GM21723 (cell line): ENCODE results near the gene ERAL1.
"Not testable (repeated sequence)": the region's sequence is repeated elsewhere in the genome, so short reads cannot be mapped to it uniquely, and the experiment has no call there.

Experiments used
- ATAC-seq: cut with Tn5 transposase; IDR thresholded peaks from one replicate; pipeline ENCODE4 v1.9.1; 2021; ENCODE audit warnings: mild to moderate bottlenecking, moderate library complexity; ENCODE audit not compliant: unreplicated experiment

The ERAL1 gene

DNA sequence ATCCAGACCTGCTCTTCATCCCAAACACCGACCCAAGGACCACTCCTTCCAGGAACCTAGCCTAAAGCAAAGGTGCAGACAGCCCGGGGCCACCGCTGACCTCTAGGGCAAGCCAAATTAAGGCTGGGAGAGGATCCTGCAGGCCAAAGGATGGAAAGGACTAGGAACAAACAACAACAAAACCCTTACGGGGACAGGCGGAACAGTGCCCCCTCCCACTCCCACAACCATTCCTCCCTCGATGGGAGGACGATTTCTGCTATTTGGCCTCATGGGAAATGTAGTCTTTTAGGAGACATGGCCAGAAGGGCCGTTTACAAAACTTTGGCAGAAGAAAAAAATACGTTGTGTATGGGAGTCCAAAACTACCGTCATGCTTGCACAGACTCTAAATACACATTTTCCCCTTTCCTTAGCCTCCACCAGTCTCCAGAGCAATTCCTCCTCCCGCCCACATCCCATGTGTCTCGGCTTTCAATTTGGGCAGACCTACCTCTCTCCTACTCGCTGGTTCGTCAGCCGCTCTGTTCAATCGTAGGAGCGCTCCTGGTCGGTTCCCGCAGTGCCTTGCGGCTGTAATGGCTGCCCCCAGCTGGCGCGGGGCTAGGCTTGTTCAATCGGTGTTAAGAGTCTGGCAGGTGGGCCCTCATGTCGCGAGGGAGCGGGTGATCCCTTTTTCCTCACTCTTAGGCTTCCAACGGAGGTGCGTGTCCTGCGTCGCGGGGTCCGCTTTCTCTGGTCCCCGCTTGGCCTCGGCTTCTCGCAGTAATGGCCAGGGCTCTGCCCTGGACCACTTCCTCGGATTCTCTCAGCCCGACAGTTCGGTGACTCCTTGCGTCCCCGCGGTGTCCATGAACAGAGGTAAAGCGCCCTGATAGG, at the start of gene ERAL1:
Gene ERAL1 (plus strand): TSS at position 560 of the 879 bp plus-strand sequence. CDS start 19 bp downstream, at position 579.
- peak; percentile 94 for ATAC-seq

GRCh38 chr17:28807925-28808634, 46.7 kb upstream of the ERAL1 start:
- ATAC-seq = no peak

DNA sequence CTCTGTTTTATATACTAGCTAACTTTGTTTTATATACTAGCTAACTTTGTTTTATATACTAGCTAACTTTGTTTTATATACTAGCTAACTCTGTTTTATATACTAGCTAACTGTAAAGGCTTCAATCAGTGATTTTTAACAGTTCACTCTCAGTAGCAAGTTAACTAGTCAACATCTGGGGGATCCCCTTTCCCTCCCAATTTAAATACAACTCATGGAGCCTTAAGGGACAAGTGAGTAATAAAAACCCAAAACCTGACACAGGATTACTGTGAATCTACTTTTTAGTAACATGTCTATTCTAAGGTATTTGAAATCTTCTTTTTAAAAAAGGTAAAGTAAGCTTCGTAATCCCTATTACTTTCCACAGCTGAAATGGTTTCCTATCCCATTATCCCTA, 44.4 kb upstream of the ERAL1 start:
- no peak for ATAC-seq

GRCh38 chr17:28811651-28812090, 43.1 kb upstream of the ERAL1 start:
- ATAC-seq = peak; percentile 11

- peak; percentile 95 for ATAC-seq
Observed at GRCh38 chr17:28812091-28812747, 42.6 kb upstream of the ERAL1 start.

DNA sequence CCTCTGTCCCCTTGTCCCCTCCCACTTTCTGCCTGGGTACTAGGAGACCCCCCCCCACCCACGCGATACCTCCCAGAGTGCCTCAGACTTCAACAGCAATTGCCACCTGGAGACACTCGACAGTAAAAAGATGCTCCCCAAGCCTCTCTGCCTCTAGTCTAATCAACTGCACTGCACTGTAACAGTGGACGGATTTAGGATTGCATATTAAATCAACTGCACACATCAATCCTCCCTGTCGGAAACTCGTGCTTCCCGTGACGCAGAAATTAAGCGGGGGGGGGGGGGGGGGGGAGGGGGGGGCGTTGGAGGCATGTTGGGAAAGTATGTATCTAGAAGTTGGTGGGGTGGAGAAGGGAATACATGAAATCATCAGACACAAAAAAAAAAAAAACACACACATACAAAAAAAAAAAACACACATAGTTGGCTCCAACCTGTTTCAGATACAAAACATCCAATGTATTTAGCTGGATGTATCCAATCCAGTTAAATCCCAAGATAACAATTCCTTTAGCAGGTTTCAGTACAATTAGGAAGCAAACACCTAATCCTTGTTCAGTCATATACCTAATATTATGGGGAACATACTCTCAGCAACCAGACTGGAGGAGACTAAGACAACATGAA, 42.0 kb upstream of the ERAL1 start:
- ATAC-seq = no peak

GRCh38 chr17:28816540-28816939, 38.3 kb upstream of the ERAL1 start:
- ATAC-seq = no peak

DNA sequence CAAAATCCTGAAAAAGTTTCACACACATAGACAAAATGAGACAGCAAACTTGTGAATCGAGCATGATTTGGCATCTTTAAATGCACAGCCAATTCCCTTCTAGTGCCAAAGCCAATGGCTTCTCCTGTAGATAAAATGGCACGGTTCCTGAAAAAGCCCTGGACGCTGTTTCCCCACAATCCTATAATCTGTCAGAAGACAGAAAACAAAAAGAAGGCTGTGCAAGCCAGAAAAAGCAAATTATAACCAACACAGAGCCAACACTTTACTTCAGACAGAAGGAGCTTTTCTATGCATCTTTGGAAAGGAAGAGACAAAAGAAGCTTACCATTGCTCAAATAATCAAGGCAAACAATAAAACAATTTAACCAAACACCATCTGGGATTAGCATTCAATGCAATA, 36.0 kb upstream of the ERAL1 start:
- ATAC-seq = no peak

GRCh38 chr17:28819582-28819981, 35.2 kb upstream of the ERAL1 start:
- no peak for ATAC-seq

DNA sequence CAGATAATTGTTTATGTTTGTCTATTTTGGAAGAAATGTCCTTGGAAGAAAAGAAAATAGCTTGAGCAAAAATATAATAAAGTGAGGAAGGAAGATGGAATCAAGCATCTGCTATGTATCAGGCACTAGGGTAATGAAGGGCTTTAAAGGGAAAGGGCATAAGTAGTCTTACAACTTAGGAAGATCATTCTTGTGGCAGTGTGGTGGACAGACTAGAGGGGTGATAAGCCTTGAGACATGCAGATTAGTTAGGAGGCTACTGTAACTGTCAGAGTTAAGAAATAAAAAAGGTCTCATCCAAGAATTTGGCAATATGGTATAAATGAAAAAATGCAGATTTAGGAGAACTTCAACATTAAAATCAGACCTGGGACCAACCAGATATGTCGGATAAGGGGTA, 27.1 kb upstream of the ERAL1 start:
- no peak for ATAC-seq

DNA sequence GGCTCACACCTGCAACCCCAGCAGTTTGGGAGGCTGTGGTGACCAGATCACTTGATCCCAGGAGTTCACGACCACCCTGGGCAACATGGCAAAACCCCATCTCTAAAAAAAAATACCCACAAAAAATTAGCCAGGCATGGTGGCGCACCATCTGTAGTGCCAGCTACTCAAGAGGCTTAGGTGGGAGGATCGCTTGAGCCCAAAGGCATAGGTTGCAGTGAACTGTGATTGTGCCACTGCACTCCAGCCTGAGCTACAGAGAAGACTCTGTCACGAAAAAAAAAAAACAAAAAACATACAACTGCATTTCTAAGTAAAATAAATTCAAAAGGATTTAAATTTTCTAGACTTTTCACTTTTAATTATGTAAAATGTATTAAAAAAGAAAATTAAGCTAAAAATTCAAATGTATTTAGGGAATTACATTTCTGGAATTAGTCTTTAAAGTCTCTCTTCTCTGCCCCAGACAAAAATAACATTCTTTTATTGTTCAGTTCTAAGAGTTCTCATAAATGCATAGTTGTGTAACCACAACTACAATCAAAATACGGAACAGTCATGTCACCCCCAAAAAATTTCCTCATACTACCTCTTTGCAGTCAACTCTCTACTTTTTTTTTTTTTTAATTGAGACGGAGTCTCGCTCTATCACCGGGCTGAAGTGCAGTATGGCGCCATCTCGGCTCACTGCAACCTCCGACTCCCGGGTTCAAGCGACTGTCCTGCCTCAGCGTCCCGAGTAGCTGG, 26.3 kb upstream of the ERAL1 start:
- ATAC-seq = no peak

GRCh38 chr17:28834420-28834819, 20.4 kb upstream of the ERAL1 start:
- no peak for ATAC-seq

- ATAC-seq = not testable (repeated sequence)
Observed at GRCh38 chr17:28836541-28836940, 18.3 kb upstream of the ERAL1 start.

- no peak for ATAC-seq
Observed at GRCh38 chr17:28839221-28839620, 15.6 kb upstream of the ERAL1 start.

GRCh38 chr17:28841901-28842281, 12.9 kb upstream of the ERAL1 start:
- peak; percentile 24 for ATAC-seq

DNA sequence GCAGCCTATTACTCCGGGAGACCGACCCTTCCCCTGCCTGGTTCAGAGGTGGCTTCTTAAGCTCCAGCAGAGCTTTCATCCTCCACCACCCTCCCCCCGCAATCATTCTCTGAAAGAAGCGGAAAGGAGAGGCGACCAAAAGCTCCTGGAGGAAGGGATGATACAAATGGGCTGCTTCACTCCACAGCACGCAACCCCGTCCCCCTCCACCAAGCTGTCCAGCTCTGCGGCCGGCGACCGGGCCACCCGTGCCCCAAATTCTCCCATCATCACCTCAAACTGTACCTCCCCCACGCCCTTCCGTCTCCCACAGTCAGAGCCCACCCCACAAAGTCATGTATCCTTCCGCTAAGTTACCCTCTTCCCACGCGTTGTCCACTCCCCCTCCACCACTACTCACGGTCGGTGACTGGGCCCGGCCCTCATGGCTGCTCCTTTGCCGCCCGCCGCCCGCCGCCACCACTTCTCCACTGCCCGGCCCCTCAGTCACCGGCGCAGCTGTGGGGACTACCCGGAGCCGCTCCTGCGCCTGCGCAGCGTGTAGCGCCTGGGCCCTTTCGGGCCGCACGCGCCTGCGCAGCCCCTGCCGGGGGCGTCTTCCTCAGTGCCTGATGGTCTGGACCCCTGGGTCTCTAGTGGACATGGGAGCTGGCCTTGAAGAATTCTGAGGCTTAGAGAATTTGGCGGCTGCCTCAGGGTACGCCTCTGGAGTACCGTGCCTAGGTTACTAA, 12.4 kb upstream of the ERAL1 start, which contains the start of gene FAM222B:
Gene FAM222B (minus strand): TSS at position 509 of the 731 bp plus-strand sequence. CDS start 76,123 bp downstream, outside the sequence.
- peak; percentile 80 for ATAC-seq

- no peak for ATAC-seq
Observed at GRCh38 chr17:28843816-28844148, 11.0 kb upstream of the ERAL1 start.

DNA sequence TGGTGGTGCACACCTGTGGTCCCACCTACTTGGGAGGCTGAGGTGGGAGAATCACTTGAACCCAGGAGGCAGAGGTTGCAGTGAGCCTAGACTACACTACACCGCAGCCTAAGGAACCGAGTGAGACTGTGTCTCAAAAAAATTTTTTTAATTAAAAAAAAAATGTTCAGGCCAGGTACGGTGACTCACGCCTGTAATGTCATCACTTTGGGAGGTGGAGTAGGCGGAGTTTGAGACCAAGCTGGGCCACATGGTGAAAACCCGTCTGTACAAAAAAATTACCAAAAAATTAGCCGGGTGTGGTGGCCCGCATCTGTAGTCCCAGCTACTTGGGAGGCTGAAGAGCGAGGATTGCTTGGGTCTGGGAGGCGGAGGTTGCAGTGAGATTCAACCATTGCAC, 8.6 kb upstream of the ERAL1 start:
- no peak for ATAC-seq

GRCh38 chr17:28846699-28847098, 8.1 kb upstream of the ERAL1 start:
- ATAC-seq = not testable (repeated sequence)

DNA sequence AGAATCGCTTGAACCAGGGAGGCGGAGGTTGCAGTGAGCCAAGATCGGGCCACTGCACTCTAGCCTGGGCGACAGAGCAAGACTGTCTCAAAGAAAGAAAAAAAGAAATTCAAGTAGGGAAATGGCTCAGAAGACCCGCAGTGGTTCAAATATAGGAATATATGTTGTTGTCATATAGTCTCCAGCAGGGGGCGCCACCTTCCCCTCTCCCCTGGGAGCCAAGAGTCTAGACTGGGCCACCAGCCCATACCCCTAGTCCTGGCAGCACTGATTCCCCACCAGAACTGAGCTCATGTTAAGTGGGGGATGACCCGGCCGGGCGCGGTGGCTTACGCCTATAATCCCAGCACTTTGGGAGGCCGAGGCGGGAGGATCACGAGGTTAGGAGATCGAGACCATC, 6.1 kb upstream of the ERAL1 start:
- ATAC-seq = not testable (repeated sequence)
